ENCODE results near the gene C14orf119.

GRCh38 chr14:23071244-23071920 lies 23.9 kb upstream of the C14orf119 start:
- TF ChIP-seq CTCF (IDR thresholded peaks at IDR 0.05) (no peak), POLR2AphosphoS5 (IDR thresholded peaks at IDR 0.05) (peak; percentile 71 to 91 (median 73)), EP300 (IDR thresholded peaks at IDR 0.05) (no peak), POLR2A (IDR thresholded peaks at IDR 0.05) (peak in 1 of 4 donors; percentile 45)

Measured in stomach (tissue), 4 donors.